ENCODE data around the gene ARG1. TPM values are rescaled to one million over a fixed set of nuclear protein-coding genes. Genes with fewer than 3 reads are reported as not detected.

Gene ARG1
- polyA plus RNA-seq, 1 donor from 2014 or later = not detected

- Histone ChIP-seq H3K79me2 (replicated peaks; ENCODE audit: insufficient read depth, low read length) (no peaks in the 10 kb centered on the region), H2AFZ (ENCODE audit: low read depth, low read length) (no peak overlapping the region), H3K4me3 (ENCODE audit: low read length) (no peak overlapping the region), H3K27ac (ENCODE audit: low read length) (no peak overlapping the region), H3K36me3 (ENCODE audit: insufficient read depth, low read length) (peaks cover 2% of the 10 kb centered on the region), H3K27me3 (ENCODE audit: insufficient read depth, low read depth, low read length) (no peaks in the 10 kb centered on the region), H4K20me1 (ENCODE audit: insufficient read depth) (no peaks in the 10 kb centered on the region), H3K4me2 (ENCODE audit: low read length) (no peak overlapping the region), H3F3A (ENCODE audit: insufficient read depth, low read length, poor library complexity, severe bottlenecking) (no peaks in the 10 kb centered on the region), H3K9me3 (ENCODE audit: low read length) (no peaks in the 10 kb centered on the region), H3K9ac (ENCODE audit: low read length) (no peak overlapping the region), H3K9me2 (ENCODE audit: insufficient read depth, low read length) (no peaks in the 10 kb centered on the region)
- TF ChIP-seq POLR2AphosphoS5 (IDR thresholded peaks at IDR 0.05) (no peak), CTCF (IDR thresholded peaks at IDR 0.05; ENCODE audit: poor library complexity, severe bottlenecking) (no peak), RAD21 (conservative IDR thresholded peaks at IDR 0.05) (no peak)
These were observed 14.9 kb downstream of the ARG1 start for GRCh38 chr6:131587909-131588308.

GRCh38 chr6:131588643-131589042, 15.6 kb downstream of the ARG1 start:
- no peaks in the 10 kb centered on the region for H3K79me2 ChIP-seq (replicated peaks; ENCODE audit: insufficient read depth, low read length)
- H3K4me2 ChIP-seq (ENCODE audit: low read length) = no peak overlapping the region
- no peaks in the 10 kb centered on the region for H3K9me2 ChIP-seq (ENCODE audit: insufficient read depth, low read length)
- no peak overlapping the region for H3K9ac ChIP-seq (ENCODE audit: low read length)
- no peaks in the 10 kb centered on the region for H3K27me3 ChIP-seq (ENCODE audit: insufficient read depth, low read depth, low read length)
- peaks cover 5% of the 10 kb centered on the region for H3K36me3 ChIP-seq (ENCODE audit: insufficient read depth, low read length)
- no peaks in the 10 kb centered on the region for H3F3A ChIP-seq (ENCODE audit: insufficient read depth, low read length, poor library complexity, severe bottlenecking)
- H2AFZ ChIP-seq (ENCODE audit: low read depth, low read length) = no peak overlapping the region
- TF ChIP-seq POLR2AphosphoS5 (IDR thresholded peaks at IDR 0.05) = no peak
- no peak for TF ChIP-seq EP300 (conservative IDR thresholded peaks at IDR 0.05; ENCODE audit: poor library complexity, severe bottlenecking)
- no peak for TF ChIP-seq MXI1 (conservative IDR thresholded peaks at IDR 0.05; ENCODE audit: poor library complexity, severe bottlenecking)
- TF ChIP-seq RAD21 (conservative IDR thresholded peaks at IDR 0.05) = no peak
- TF ChIP-seq REST (IDR thresholded peaks at IDR 0.05; ENCODE audit: borderline replicate concordance) = no peak
- TF ChIP-seq EZH2 (IDR thresholded peaks at IDR 0.05; ENCODE audit: borderline replicate concordance, insufficient read depth, low read length, poor library complexity, severe bottlenecking) = no peak
- TF ChIP-seq SMC3 (conservative IDR thresholded peaks at IDR 0.05; ENCODE audit: poor library complexity) = no peak
- TF ChIP-seq TAF1 (IDR thresholded peaks at IDR 0.05; ENCODE audit: low read depth) = no peak
- TF ChIP-seq CTCF (IDR thresholded peaks at IDR 0.05; ENCODE audit: poor library complexity, severe bottlenecking) = no peak
- H3K27ac ChIP-seq (ENCODE audit: low read length) = no peak overlapping the region
- H4K20me1 ChIP-seq (ENCODE audit: insufficient read depth) = no peaks in the 10 kb centered on the region
- H3K9me3 ChIP-seq (ENCODE audit: low read length) = no peaks in the 10 kb centered on the region
- H3K4me3 ChIP-seq (ENCODE audit: low read length) = no peak overlapping the region
